GM13976 (cell line): Measurements from ENCODE around the gene BSN.

Source experiments
- DNase-seq: peaks from one replicate; pipeline ENCODE4 v3.0.0; 2012; ENCODE audit warnings: low spot score
- CTCF ChIP-seq: IDR thresholded peaks from 2 replicates; pipeline ENCODE4 v1.5.1; 2012; ENCODE audit warnings: borderline replicate concordance, mild to moderate bottlenecking; ENCODE audit not compliant: insufficient read depth; ENCODE audit errors: extremely low read depth, missing control alignments, control extremely low read depth
- in situ Hi-C: fragments of 300-500 bp; cut with MboI; formaldehyde crosslinking; loops from one replicate; pipeline ENCODE4 v1.12.0; 2022; ENCODE audit warnings: low sequenced_read_pairs, mixed read lengths, inconsistent platforms; ENCODE audit not compliant: unreplicated experiment

BSN gene

DNA sequence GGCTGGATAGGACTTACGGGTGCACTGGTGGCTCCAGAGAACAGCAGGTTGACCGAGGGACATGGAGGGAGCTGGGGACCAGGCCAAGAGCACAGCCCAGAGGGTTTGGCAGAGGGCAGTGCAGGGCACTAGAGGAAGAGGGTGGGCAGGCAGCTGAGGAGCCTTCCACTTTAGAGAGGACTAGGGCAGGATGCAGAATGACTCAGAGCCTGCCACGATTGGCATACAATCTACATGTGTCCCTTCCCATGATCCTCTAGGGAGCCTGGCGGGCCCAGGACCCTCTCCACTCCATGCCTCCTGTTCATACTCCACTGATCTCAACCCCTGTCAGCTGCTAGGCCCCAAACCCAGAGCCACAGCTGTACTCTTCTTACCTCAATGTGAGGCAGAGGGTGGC, 105.5 kb downstream of the BSN start:
- DNase-seq: no peak
- no peak for TF ChIP-seq CTCF
- in situ Hi-C loops: no loop called here

DNA sequence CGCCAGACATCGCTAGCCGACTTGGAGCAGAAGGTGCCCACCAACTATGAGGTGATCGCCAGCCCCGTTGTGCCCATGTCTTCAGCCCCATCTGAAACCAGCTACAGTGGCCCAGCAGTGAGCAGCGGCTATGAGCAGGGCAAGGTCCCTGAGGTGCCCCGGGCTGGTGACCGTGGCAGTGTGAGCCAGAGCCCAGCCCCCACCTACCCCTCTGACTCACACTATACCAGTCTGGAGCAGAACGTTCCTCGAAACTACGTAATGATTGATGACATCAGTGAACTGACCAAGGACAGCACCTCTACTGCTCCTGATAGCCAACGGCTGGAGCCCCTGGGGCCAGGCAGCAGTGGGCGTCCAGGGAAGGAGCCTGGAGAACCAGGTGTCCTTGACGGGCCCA, 107.0 kb downstream of the BSN start:
- no peak for DNase-seq
- in situ Hi-C loops: no loop called here
- TF ChIP-seq CTCF: no peak

DNA sequence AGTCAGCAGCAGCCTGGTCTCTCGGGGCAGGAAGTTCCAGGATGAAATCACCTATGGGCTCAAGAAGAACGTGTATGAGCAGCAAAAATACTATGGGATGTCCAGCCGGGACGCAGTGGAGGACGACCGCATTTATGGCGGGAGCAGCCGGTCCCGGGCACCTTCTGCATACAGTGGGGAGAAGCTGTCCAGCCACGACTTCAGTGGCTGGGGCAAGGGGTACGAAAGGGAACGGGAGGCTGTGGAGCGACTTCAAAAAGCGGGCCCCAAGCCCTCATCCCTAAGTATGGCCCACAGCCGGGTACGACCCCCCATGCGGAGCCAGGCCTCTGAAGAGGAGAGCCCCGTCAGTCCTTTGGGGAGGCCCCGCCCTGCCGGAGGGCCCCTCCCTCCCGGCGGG, 107.7 kb downstream of the BSN start:
- in situ Hi-C loops: no loop called here
- DNase-seq: no peak
- TF ChIP-seq CTCF: no peak

- in situ Hi-C loops: no loop called here
- TF ChIP-seq CTCF: no peak
- DNase-seq: no peak
Measured at GRCh38 chr3:49662720-49663413, 108.6 kb downstream of the BSN start.

- no peak for TF ChIP-seq CTCF
- in situ Hi-C loops: no loop called here
Measured at GRCh38 chr3:49663831-49664230, 109.6 kb downstream of the BSN start.

DNA sequence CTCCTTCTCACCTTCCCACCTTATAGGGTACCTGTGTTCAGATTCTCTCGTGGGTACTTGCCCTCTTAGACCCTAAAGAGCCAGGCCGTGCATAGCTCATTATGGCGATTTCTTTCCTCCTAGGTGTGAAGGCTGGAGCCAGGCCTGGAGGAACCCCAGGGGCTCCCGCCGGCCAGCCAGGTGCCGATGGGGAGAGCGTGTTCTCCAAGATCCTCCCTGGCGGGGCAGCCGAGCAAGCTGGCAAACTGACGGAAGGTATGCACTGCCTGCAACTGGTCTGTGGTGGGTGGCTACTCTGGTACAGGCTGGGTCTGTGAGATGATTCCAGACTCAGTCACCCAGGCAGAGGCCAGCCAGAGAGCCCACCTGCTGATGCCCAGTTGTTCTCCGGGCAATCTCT, 110.0 kb downstream of the BSN start:
- in situ Hi-C loops: no loop called here
- no peak for TF ChIP-seq CTCF
- DNase-seq: no peak

More at GRCh38 chr3:49663831-49664230, 109.6 kb downstream of the BSN start:
- no peak for DNase-seq
